OCI-LY7 (cell line): Measurements from ENCODE around the gene ARHGAP6. TPM values are rescaled to one million over a fixed set of nuclear protein-coding genes. Genes with fewer than 3 reads are reported as not detected.
A peak's percentile ranks its signal among the peaks of the same experiment; 100 is the strongest.
"Not testable (repeated sequence)": the region's sequence is repeated elsewhere in the genome, so short reads cannot be mapped to it uniquely, and the experiment has no call there.

Experiments
- BruUV-seq: library from RNA; stranded (reverse); fragments of 400-500 nt; replicated peaks from 2 replicates; lab custom pipeline; 2021; lab: Mats Ljungman, UMichigan
- CTCF ChIA-PET: fragments of 300-600 bp; sonication (Branson Sonifier 250); formaldehyde crosslinking; loops from one replicate; lab custom pipeline; 2022; ENCODE audit warnings: antibody characterized with exemption; ENCODE audit not compliant: unreplicated experiment; lab: Charles Lee
- POLR2A ChIA-PET: fragments of 300-600 bp; sonication (Branson Sonifier 250); formaldehyde crosslinking; loops from one replicate; lab custom pipeline; 2022; ENCODE audit warnings: antibody characterized with exemption; lab: Charles Lee
- DNase-seq: peaks from one replicate; pipeline ENCODE4 v3.0.0-alpha.2; 2015; ENCODE audit warnings: low spot score
- H2AFZ ChIP-seq: fragments of 200-600 bp; sonication (generic), shearing (Covaris generic); 2 replicates; pipeline ENCODE4 v1.6.1; 2014; ENCODE audit warnings: mild to moderate bottlenecking, antibody characterized with exemption, low read length, moderate library complexity
- H3K27ac ChIP-seq: fragments of 200-600 bp; sonication (generic); 2 replicates; pipeline ENCODE4 v1.5.1; 2014; ENCODE audit warnings: mixed run types, low read depth, mild to moderate bottlenecking, moderate library complexity, low read length, inconsistent platforms; ENCODE audit not compliant: poor library complexity, severe bottlenecking
- H3K36me3 ChIP-seq: fragments of 200-600 bp; sonication (generic); 2 replicates; pipeline ENCODE4 v1.6.1; 2014; ENCODE audit warnings: mild to moderate bottlenecking, antibody characterized with exemption, low read length, moderate library complexity, mixed read lengths; ENCODE audit not compliant: insufficient read depth
- H3K4me1 ChIP-seq: fragments of 200-600 bp; sonication (generic); 2 replicates; pipeline ENCODE4 v1.5.1; 2014; ENCODE audit warnings: mild to moderate bottlenecking, low read length; ENCODE audit not compliant: insufficient read depth, poor library complexity, severe bottlenecking
- H3K4me2 ChIP-seq: fragments of 200-600 bp; sonication (generic); 2 replicates; pipeline ENCODE4 v1.6.1; 2014; ENCODE audit warnings: mild to moderate bottlenecking, low read length
- H3K4me3 ChIP-seq: fragments of 200-600 bp; sonication (generic); 2 replicates; pipeline ENCODE4 v1.5.1; 2014; ENCODE audit warnings: mild to moderate bottlenecking, low read depth, low read length; ENCODE audit not compliant: poor library complexity, severe bottlenecking
- H3K79me2 ChIP-seq: fragments of 200-600 bp; sonication (generic); 2 replicates; pipeline ENCODE4 v1.6.1; 2016; ENCODE audit warnings: low read depth, mild to moderate bottlenecking, low read length, moderate library complexity, mixed read lengths; ENCODE audit not compliant: insufficient read depth
- H3K9me2 ChIP-seq: fragments of 200-600 bp; sonication (generic); 2 replicates; pipeline ENCODE4 v1.6.1; 2016; ENCODE audit warnings: mild to moderate bottlenecking, low read length, mixed read lengths; ENCODE audit not compliant: insufficient read depth
- H3K9me3 ChIP-seq: fragments of 200-600 bp; sonication (generic); 2 replicates; pipeline ENCODE4 v1.6.1; 2014; ENCODE audit warnings: mild to moderate bottlenecking, mixed run types, low read length, mixed read lengths
- H4K20me1 ChIP-seq: fragments of 200-600 bp; sonication (generic); 2 replicates; pipeline ENCODE4 v1.6.1; 2014; ENCODE audit warnings: mild to moderate bottlenecking, antibody characterized with exemption, low read length, moderate library complexity, mixed read lengths; ENCODE audit not compliant: insufficient read depth
- EZH2phosphoT487 ChIP-seq: fragments of 200-600 bp; sonication (generic); IDR thresholded peaks from 2 replicates; pipeline ENCODE4 v1.6.1; 2018; ENCODE audit warnings: low read depth, borderline replicate concordance, mild to moderate bottlenecking, mixed run types, antibody characterized with exemption, low read length, moderate library complexity, mixed read lengths
- intact Hi-C: fragments of 100-400 bp; cut with micrococcal nuclease; formaldehyde crosslinking; loops from one replicate; pipeline ENCODE4 v1.10.0; 2022; ENCODE audit not compliant: unreplicated experiment
- total RNA-seq, 2 experiments: library from RNA; depleted of rRNA in 1 of 2; stranded (reverse); fragments of >200 nt in 1 of 2; shearing (Covaris generic) in 1 of 2; gene quantifications; 2 replicates each; pipeline ENCODE4 v1.2.3, GENCODE V29; 2014 to 2022
- TF ChIP-seq, protein P1 (sequence below): fragments of 200-600 bp; sonication (generic); conservative IDR thresholded peaks from 2 replicates; pipeline ENCODE4 v1.5.1; 2014; ENCODE audit warnings: mild to moderate bottlenecking, antibody characterized with exemption, low read length, moderate library complexity, mixed read lengths

The ARHGAP6 gene
- total RNA-seq, 2 experiments from 2014 or later: not detected

DNA sequence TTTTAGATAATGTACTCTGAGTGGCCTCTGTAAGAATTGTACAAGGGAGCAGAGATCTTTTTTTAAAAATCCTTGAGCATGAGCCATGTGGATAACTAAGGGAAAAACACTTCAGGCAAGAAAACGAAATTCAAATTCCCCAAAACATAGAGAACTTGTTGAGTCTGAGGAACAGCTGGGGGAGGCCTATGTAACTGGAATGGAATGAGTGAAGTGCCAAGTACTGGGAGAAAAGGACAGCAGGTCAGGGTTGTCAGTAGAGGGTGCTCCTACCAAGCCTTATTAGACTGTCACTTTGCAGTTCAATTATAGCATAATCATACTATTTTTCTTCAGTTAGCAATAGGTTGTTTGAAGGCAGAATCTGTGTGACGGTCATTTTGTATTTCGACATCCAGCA, 135.1 kb downstream of the ARHGAP6 start:
- POLR2A ChIA-PET: interaction anchor here (1.6 kb wide), 1 partner anchor 236 kb away, joined by 5 read pairs; no protein-coding TSS in a partner anchor
- Histone ChIP-seq H3K4me2 (no peak overlapping the region), H3K79me2 (no peaks in the 10 kb centered on the region), H3K36me3 (no peaks in the 10 kb centered on the region), H3K27ac (no peak overlapping the region), H3K9me3 (no peaks in the 10 kb centered on the region), H3K4me3 (no peak overlapping the region), H3K9me2 (no peaks in the 10 kb centered on the region), H3K4me1 (peaks cover 15% of the 10 kb centered on the region), H4K20me1 (no peaks in the 10 kb centered on the region), H2AFZ (no peak overlapping the region)
- TF ChIP-seq, protein P1, sequence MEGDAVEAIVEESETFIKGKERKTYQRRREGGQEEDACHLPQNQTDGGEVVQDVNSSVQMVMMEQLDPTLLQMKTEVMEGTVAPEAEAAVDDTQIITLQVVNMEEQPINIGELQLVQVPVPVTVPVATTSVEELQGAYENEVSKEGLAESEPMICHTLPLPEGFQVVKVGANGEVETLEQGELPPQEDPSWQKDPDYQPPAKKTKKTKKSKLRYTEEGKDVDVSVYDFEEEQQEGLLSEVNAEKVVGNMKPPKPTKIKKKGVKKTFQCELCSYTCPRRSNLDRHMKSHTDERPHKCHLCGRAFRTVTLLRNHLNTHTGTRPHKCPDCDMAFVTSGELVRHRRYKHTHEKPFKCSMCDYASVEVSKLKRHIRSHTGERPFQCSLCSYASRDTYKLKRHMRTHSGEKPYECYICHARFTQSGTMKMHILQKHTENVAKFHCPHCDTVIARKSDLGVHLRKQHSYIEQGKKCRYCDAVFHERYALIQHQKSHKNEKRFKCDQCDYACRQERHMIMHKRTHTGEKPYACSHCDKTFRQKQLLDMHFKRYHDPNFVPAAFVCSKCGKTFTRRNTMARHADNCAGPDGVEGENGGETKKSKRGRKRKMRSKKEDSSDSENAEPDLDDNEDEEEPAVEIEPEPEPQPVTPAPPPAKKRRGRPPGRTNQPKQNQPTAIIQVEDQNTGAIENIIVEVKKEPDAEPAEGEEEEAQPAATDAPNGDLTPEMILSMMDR: no peak
- TF ChIP-seq EZH2phosphoT487: no peak
- CTCF ChIA-PET: no interaction called here
- intact Hi-C loops: loop anchor here (10.0 kb wide), 1 partner anchor 374 kb away; no protein-coding TSS in a partner anchor
- no peak for DNase-seq
- no TSS peak for BruUV-seq

DNA sequence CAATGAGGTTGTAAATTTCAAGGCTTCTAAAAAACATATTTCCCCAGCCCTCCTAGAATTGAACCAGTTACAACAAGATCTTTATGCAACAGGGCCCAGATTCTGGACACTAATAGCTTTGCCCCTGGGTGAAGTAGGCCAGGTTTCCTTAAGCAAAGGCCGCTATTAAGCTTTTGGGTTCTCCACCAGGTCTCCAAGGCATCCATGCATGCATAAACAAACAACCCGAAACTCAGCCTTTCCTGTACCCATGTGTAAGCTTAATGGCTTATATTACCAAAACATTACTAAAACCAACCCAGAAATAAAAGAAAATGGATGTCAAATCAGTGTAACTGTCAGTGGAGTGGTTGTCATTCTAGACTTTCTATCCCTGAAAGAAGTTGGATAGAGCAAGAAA, 137.1 kb downstream of the ARHGAP6 start:
- CTCF ChIA-PET: no interaction called here
- no peak for TF ChIP-seq EZH2phosphoT487
- TF ChIP-seq, protein P1: no peak

DNA sequence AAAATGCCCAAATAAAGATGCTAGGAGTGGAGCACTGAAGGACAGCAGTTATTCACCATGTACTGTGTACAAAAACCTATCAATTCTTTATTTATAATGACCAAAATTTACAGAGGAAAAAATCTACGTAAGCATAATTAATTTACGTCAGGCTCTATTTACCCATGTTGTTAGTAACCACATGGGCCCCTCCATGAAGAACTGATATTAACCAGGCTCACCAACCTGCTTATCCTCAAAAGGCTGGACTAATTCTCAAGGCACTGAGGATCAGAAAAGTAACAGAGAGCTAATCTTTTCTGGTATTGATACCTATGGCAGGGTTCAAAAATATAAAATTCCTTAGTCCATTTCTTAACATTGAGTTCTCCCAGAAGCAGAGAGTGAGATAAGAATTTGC, 140.0 kb downstream of the ARHGAP6 start:
- H3K79me2 ChIP-seq: no peaks in the 10 kb centered on the region
- no peak overlapping the region for H3K27ac ChIP-seq
- CTCF ChIA-PET: no interaction called here
- H3K4me1 ChIP-seq: peaks cover 9% of the 10 kb centered on the region
- H4K20me1 ChIP-seq: no peaks in the 10 kb centered on the region
- H3K9me2 ChIP-seq: no peaks in the 10 kb centered on the region
- no peak for DNase-seq
- intact Hi-C loops: no loop called here
- TF ChIP-seq, protein P1: no peak
- TF ChIP-seq EZH2phosphoT487: no peak
- H3K36me3 ChIP-seq: no peaks in the 10 kb centered on the region
- no peak overlapping the region for H2AFZ ChIP-seq
- POLR2A ChIA-PET: no interaction called here
- no peak overlapping the region for H3K4me2 ChIP-seq
- BruUV-seq: no TSS peak
- no peak overlapping the region for H3K4me3 ChIP-seq
- no peaks in the 10 kb centered on the region for H3K9me3 ChIP-seq

More for the DNA sequence above, 137.1 kb downstream of the ARHGAP6 start:
- H3K9me3 ChIP-seq: no peaks in the 10 kb centered on the region
- H2AFZ ChIP-seq: peak overlapping the region; percentile 87
- intact Hi-C loops: no loop called here
- no peaks in the 10 kb centered on the region for H3K9me2 ChIP-seq
- no peaks in the 10 kb centered on the region for H4K20me1 ChIP-seq
- H3K79me2 ChIP-seq: no peaks in the 10 kb centered on the region
- peaks cover 15% of the 10 kb centered on the region for H3K4me1 ChIP-seq
- no peak overlapping the region for H3K27ac ChIP-seq
- POLR2A ChIA-PET: interaction anchor here (0.6 kb wide), 1 partner anchor 130 kb away, joined by 3 read pairs; no protein-coding TSS in a partner anchor
- no peak overlapping the region for H3K4me3 ChIP-seq
- H3K36me3 ChIP-seq: no peaks in the 10 kb centered on the region
- peak overlapping the region; percentile 26; the same call in 1 of the 2 replicates for H3K4me2 ChIP-seq
- DNase-seq: no peak
- no TSS peak for BruUV-seq

DNA sequence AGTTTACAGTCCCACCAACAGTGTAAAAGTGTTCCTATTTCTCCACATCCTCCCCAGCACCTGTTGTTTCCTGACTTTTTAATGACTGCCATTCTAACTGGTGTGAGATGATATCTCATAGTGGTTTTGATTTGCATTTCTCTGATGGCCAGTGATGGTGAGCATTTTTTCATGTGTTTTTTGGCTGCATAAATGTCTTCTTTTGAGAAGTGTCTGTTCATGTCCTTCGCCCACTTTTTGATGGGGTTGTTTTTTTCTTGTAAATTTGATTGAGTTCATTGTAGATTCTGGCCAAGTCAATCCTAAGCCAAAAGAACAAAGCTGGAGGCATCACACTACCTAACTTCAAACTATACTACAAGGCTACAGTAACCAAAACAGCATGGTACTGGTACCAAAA, 146.5 kb downstream of the ARHGAP6 start:
- DNase-seq, H3K9me2 ChIP-seq, H3K4me2 ChIP-seq, H3K4me1 ChIP-seq, H3K27ac ChIP-seq, POLR2A ChIA-PET, H2AFZ ChIP-seq, H3K9me3 ChIP-seq, H3K4me3 ChIP-seq, BruUV-seq, H3K79me2 ChIP-seq, H4K20me1 ChIP-seq, CTCF ChIA-PET, intact Hi-C loops, H3K36me3 ChIP-seq: not testable (repeated sequence)
